ENCODE measurements around the gene MCCD1. TPM values are rescaled to one million over a fixed set of nuclear protein-coding genes. Genes with fewer than 3 reads are reported as not detected.

The MCCD1 gene
- total RNA-seq, 4 donors from 2014 or later: not detected

DNA sequence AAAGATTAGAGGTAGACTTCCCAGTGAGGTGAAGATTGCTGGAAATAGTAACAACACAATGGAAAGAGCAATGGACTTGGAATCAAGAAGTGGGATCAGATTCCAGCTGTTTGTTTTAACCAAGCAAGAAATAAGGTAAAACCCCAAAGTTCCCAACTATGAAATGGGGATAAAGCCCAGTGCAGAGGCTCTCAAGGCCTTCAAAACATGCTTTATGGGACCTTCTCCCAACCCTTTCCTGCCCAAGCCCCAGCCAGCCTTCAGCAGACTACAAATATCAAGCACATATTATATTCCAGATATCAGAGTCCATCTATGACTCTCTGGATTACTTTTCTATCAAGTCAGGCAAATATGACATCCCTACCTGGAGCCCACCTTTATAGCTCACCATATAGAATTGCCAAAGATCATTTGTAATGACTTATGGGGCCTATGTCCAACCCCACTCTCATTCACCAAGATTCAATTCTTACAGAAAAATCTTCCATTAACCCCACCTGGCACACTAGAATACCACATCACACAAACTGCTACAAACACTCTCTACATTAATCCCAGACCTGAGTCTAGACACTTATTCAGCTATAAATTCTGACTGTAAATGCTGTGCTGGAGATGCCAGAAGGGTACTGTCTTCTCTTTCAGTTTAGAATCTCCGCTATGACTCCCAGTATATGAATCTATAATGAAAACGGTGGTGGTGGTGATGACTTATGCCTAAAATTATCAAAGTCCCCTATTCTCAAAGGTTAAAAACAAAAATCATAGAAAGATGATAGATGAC, 7.0 kb downstream of the MCCD1 start:
- intact Hi-C loops (cut with DNase I; ENCODE audit: low total_unique reads): no loop called here

DNA sequence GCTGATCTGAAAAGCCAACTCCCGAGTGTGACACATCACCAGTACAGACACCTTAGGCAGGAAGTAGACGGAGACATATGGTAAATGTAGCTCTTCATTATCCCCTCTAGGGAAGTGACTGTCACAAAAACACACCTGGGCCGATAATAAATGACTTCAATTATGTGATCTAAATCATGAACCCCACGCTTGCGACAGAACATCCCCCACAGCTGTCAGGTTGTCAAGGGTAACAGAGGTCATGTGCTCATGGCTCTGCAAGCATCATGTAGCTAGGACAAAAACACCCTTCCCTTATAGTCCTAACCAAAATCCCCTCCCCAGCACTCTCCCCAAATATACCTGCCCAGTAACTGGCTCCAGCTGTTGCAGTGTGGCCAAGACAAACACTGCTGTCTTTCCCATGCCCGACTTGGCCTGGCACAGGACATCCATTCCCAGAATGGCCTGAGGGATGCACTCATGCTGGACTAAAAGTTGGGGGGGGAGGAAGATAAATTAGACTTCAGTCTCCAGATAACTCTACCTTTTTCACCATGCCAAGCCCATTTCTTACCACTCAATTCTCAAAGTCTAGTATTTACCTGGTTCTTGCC, 10.1 kb downstream of the MCCD1 start:
- H3K4me3 ChIP-seq: no peak overlapping the region
- H3K27me3 ChIP-seq: no peaks in the 10 kb centered on the region
- intact Hi-C loops (cut with DNase I; ENCODE audit: low total_unique reads): no loop called here
- TF ChIP-seq, protein P1, sequence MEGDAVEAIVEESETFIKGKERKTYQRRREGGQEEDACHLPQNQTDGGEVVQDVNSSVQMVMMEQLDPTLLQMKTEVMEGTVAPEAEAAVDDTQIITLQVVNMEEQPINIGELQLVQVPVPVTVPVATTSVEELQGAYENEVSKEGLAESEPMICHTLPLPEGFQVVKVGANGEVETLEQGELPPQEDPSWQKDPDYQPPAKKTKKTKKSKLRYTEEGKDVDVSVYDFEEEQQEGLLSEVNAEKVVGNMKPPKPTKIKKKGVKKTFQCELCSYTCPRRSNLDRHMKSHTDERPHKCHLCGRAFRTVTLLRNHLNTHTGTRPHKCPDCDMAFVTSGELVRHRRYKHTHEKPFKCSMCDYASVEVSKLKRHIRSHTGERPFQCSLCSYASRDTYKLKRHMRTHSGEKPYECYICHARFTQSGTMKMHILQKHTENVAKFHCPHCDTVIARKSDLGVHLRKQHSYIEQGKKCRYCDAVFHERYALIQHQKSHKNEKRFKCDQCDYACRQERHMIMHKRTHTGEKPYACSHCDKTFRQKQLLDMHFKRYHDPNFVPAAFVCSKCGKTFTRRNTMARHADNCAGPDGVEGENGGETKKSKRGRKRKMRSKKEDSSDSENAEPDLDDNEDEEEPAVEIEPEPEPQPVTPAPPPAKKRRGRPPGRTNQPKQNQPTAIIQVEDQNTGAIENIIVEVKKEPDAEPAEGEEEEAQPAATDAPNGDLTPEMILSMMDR (IDR thresholded peaks at IDR 0.05): no peak
- no peak for TF ChIP-seq POLR2A (IDR thresholded peaks at IDR 0.05)
- H3K36me3 ChIP-seq: no peaks in the 10 kb centered on the region
- H3K4me1 ChIP-seq: peaks cover 6% of the 10 kb centered on the region in 2 donors
- no peak for DNase-seq
- no peaks in the 10 kb centered on the region for H3K9me3 ChIP-seq
- no peak overlapping the region for H3K27ac ChIP-seq

More for the DNA sequence above, 7.0 kb downstream of the MCCD1 start:
- TF ChIP-seq, protein P1 (IDR thresholded peaks at IDR 0.05): no peak
- TF ChIP-seq POLR2A (IDR thresholded peaks at IDR 0.05): no peak
- no peaks in the 10 kb centered on the region for H3K9me3 ChIP-seq
- no peak overlapping the region for H3K4me3 ChIP-seq
- DNase-seq: no peak
- no peak overlapping the region for H3K27ac ChIP-seq
- H3K4me1 ChIP-seq: peaks cover 6% of the 10 kb centered on the region in 2 donors
- no peaks in the 10 kb centered on the region for H3K27me3 ChIP-seq
- no peaks in the 10 kb centered on the region for H3K36me3 ChIP-seq

DNA sequence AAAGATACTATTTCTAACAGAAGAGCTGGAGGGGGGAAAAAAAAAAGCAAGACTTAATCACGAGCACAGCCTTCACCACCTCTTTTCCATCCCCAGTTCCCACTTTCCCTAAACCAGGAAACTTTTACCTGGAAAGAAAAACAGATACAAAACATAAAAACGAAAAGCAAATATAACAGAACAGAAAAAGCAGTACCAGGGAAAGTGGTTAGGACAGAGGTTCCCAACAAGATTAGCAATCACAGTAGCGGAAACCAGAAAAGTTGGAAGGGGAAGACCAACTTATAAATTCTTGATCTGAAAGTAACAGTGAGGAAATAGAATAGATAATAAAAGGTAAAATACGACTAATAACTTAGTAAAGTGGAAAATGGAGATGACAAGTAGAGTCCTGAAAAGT, 11.9 kb downstream of the MCCD1 start:
- TF ChIP-seq POLR2A (IDR thresholded peaks at IDR 0.05): no peak
- TF ChIP-seq, protein P1 (IDR thresholded peaks at IDR 0.05): no peak
- intact Hi-C loops (cut with DNase I; ENCODE audit: low total_unique reads): no loop called here
- Histone ChIP-seq H3K27me3 (no peaks in the 10 kb centered on the region), H3K9me3 (no peaks in the 10 kb centered on the region), H3K4me3 (peak overlapping the region; percentile 75 to 87), H3K4me1 (peaks cover 6% of the 10 kb centered on the region in 2 donors), H3K36me3 (no peaks in the 10 kb centered on the region), H3K27ac (peak overlapping the region; percentile 85 to 100)
- no peak for DNase-seq

DNA sequence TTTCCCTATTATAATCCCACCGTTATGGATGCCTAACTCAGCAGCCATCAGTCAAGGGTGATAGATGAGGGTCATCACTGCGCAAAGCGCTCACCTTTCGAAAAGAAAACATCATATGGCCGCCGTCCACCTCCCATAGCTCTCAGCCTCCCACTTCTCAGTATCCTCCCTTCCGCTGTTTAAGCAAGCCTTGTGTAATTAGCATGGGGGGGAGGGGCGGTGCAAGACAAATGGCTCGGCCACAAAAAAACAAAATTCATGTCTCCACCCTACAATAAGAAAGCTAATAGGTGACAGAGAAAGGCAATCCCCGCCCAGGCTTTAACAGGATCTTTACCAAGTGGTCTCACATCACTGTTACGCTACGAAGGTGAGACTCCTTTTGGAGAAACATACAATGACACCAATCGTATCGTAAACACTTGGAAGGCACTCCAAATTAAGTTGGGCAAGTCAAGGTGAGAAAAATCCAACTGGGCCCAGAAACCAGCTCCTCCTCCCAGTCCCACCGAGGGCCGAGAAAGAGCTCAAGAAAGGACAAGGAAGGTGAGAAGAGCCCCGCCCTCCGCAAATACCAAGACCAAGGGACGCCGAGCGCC, 12.4 kb downstream of the MCCD1 start:
- peak overlapping the region; percentile 85 to 100 for H3K27ac ChIP-seq
- no peak for TF ChIP-seq POLR2A (IDR thresholded peaks at IDR 0.05)
- TF ChIP-seq, protein P1 (IDR thresholded peaks at IDR 0.05): no peak
- H3K27me3 ChIP-seq: no peaks in the 10 kb centered on the region
- peak overlapping the region; percentile 75 to 87 for H3K4me3 ChIP-seq
- no peaks in the 10 kb centered on the region for H3K9me3 ChIP-seq
- no peaks in the 10 kb centered on the region for H3K36me3 ChIP-seq
- intact Hi-C loops (cut with DNase I; ENCODE audit: low total_unique reads): no loop called here
- peaks cover 6% of the 10 kb centered on the region in 2 donors for H3K4me1 ChIP-seq
- DNase-seq: peak in 1 of 2 donors; percentile 43
